ENCODE data around the gene TXNRD1.
"Not testable (repeated sequence)": the region's sequence is repeated elsewhere in the genome, so short reads cannot be mapped to it uniquely, and the experiment has no call there.

The TXNRD1 gene

GRCh38 chr12:104215638-104216297 lies at the start of gene TXNRD1:
Gene TXNRD1 (plus strand): TSS chr12:104215779. CDS start chr12:104215803, 24 bp downstream.
- DNase-seq, result peak; percentile 84

- DNase-seq, result no peak
Measured at GRCh38 chr12:104165801-104166200, 49.8 kb upstream of the TXNRD1 start.

GRCh38 chr12:104166465-104166864 lies 49.1 kb upstream of the TXNRD1 start:
- no peak for DNase-seq

- no peak for DNase-seq
Measured at GRCh38 chr12:104167519-104168458, 47.8 kb upstream of the TXNRD1 start.

GRCh38 chr12:104168596-104168995 lies 47.0 kb upstream of the TXNRD1 start:
- no peak for DNase-seq

- DNase-seq, result no peak
Measured at GRCh38 chr12:104171785-104172569, 43.6 kb upstream of the TXNRD1 start.

GRCh38 chr12:104172570-104172947 lies 43.0 kb upstream of the TXNRD1 start:
- DNase-seq, result no peak

- DNase-seq, result not testable (repeated sequence)
Measured at GRCh38 chr12:104173804-104174203, 41.8 kb upstream of the TXNRD1 start.

- DNase-seq, result no peak
Measured at GRCh38 chr12:104175726-104176247, 39.8 kb upstream of the TXNRD1 start.

GRCh38 chr12:104177336-104177662 lies 38.3 kb upstream of the TXNRD1 start:
- DNase-seq, result no peak

GRCh38 chr12:104177663-104178501 lies 37.7 kb upstream of the TXNRD1 start:
- no peak for DNase-seq

GRCh38 chr12:104180374-104180773 lies 35.2 kb upstream of the TXNRD1 start:
- no peak for DNase-seq

- DNase-seq, result no peak
Measured at GRCh38 chr12:104181313-104181712, 34.3 kb upstream of the TXNRD1 start.

- DNase-seq, result no peak
Measured at GRCh38 chr12:104182144-104182543, 33.4 kb upstream of the TXNRD1 start.

GRCh38 chr12:104182621-104183378 lies 32.8 kb upstream of the TXNRD1 start:
- no peak for DNase-seq

GRCh38 chr12:104183443-104183842 lies 32.1 kb upstream of the TXNRD1 start:
- no peak for DNase-seq

- DNase-seq, result no peak
Measured at GRCh38 chr12:104187446-104188155, 28.0 kb upstream of the TXNRD1 start.

GRCh38 chr12:104188534-104188933 lies 27.0 kb upstream of the TXNRD1 start:
- DNase-seq, result no peak

GRCh38 chr12:104189915-104190555 lies 25.5 kb upstream of the TXNRD1 start:
- no peak for DNase-seq

GRCh38 chr12:104190641-104191176 lies 24.9 kb upstream of the TXNRD1 start:
- DNase-seq, result no peak

Data from right forelimb (tissue), 1 donor.